GM12801 (cell line): Measurements from ENCODE around the gene JPH3.

Source experiments
- CTCF ChIP-seq: IDR thresholded peaks from one replicate; pipeline ENCODE4 v1.5.1; 2011; ENCODE audit warnings: control low read depth; ENCODE audit not compliant: insufficient read length; ENCODE audit errors: extremely low read depth

JPH3 gene

DNA sequence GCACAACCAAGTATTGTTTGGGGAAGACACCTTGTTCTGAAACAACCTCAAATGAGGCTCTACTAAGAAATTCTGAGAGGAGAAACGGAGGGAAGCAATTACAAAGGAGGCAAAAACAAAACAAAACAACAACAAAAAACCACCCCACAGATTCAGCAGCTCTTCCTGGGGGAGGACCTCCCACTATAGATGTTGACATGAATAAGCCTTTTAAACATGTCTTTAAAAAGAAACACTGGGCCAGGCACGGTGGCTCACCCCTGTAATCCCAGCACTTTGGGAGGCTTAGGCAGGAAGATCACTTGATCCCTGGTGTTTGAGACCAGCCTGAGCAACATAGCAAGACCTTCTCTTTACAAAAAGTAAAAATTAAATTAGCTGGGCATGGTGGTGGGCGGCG lies 22.6 kb upstream of the JPH3 start:
- no peak for TF ChIP-seq CTCF

GRCh38 chr16:87580855-87581261 lies 21.4 kb upstream of the JPH3 start:
- no peak for TF ChIP-seq CTCF

- no peak for TF ChIP-seq CTCF
Measured at GRCh38 chr16:87581857-87582215, 20.5 kb upstream of the JPH3 start.

DNA sequence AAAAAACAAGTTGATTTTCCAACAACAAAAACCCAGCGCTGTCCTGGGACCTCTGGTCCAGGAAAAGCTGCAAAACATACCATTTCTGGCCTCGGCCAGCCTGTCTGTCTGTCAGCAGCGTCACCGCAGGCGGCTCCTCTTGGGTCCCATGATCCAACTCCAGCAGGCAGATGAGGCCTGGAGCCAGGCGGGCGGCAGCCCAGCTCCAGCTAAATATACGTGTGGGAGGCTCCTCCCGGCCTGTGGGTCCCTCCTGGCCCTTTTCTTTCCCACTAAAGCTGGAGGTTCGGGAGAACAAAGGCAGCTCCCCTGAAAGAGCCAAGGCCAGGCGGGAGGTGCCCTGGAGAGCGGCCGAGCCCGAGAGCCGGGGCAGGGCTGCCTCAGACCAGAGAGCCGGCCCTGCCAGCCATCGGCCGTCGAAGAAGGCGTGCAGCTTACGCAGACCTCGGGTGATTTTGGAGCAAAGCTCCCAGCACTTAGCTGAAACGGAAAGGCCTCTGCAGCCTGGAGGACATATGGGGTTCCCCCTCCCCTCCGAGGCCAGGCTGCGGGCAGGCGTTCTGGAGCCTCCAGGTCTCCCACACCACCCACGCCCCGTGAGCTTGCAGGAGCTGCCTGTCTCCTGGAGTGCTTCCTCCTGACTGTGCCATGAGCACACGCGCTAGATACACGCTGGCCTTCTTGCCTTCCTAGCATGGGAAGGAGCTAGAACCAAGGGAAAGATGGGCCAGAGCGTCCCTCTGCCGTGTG lies 19.9 kb upstream of the JPH3 start:
- TF ChIP-seq CTCF = no peak

DNA sequence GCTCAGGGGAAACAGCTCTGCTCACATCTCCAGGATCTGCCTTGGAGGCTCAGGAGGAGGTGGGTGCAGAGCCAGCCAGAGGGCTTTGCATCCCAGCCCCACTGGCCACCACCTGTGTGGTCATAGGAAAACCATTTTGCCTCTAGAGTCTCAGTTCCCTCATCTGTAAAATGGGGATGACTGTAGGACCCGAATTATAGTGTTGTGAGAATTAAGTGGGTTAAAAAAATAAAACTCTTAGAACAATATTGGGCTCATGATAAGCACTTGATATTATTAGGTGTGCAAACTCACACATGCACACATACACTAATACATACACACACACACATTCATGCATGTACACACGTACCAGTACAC lies 19.4 kb upstream of the JPH3 start:
- no peak for TF ChIP-seq CTCF

- TF ChIP-seq CTCF = no peak
Measured at GRCh38 chr16:87583453-87584131, 18.7 kb upstream of the JPH3 start.

DNA sequence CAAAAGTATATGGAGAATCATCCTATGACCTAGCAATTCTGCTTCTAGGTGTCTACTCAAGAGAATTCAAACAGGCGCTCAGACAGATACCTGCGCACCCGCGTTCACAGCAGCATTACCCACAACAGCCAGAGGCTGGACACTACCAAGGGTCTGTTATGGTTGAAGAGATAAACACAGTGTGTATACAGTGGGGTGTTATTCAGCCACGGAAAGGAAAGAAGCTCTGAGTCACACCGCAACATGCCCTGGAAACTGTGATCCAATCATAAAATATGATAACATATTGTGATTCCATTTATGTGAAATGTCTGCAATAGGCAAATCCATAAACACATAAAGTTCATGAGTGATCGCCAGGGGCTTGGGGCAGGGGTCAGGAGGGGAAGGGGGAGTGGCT lies 18.0 kb upstream of the JPH3 start:
- TF ChIP-seq CTCF = no peak
